Measurements from ENCODE around the gene PYDC1. TPM values are rescaled to one million over a fixed set of nuclear protein-coding genes. Genes with fewer than 3 reads are reported as not detected.
A peak's percentile ranks its signal among the peaks of the same experiment; 100 is the strongest.

PYDC1 gene
- not detected in 2 replicates for total RNA-seq (2021)
- not detected for Bru-seq, nascent RNA
- not detected for BruChase-seq, experiment 1, labeled RNA remaining after a 2-hour chase
- BruChase-seq, experiment 2, labeled RNA remaining after a 6-hour chase, result not detected
- long read RNA-seq, result 0 reads

DNA sequence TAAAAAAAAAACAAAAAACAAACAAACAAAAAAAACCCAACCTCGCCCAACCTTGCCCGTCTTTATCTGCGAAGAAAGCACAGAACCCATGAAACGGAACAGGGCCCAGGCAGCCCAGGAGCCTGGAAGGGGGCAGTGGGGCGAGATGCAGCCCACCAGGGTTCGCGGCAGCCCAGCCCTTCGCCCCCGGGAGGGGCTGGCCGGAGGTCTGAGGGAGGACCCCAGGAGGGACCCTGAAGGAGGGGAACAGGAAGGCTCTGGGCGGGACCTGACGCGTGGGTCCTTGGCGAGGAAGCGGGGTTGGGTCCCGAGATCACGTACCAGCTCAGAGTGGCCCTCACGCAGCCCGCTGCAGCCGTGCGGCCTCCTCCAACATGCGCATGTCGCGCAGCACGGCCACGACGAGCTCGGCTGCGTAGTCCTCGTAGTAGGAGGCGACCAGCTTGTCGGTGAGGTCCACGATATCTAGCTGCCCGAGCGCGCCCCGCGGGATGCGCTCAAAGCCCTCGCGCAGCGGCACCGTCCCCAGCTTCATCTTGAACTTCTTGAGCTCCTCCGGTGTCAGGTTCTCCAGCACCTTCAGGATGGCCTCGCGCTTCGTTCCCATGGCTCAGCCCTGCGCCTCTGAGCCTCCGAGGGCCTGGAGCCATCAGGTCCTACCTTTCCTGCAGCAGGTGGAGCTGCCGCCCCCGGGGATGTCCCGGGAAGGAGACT is at the start of gene PYDC1:
PYDC1 (minus strand) TSS at position 714 of the 714 bp plus-strand sequence; CDS start at position 607, 107 bp downstream.
- no peaks in the 10 kb centered on the region for H3K36me3 ChIP-seq (ENCODE audit: insufficient read depth, low read length, poor library complexity, severe bottlenecking)
- DNase-seq (ENCODE audit: low spot score), result no peak
- no TSS peak for BruUV-seq (replicated peaks)
- no peak for TF ChIP-seq EZH2 (IDR thresholded peaks at IDR 0.05; ENCODE audit: borderline replicate concordance, low read depth, low read length, poor library complexity, severe bottlenecking)
- TF ChIP-seq, protein P1, sequence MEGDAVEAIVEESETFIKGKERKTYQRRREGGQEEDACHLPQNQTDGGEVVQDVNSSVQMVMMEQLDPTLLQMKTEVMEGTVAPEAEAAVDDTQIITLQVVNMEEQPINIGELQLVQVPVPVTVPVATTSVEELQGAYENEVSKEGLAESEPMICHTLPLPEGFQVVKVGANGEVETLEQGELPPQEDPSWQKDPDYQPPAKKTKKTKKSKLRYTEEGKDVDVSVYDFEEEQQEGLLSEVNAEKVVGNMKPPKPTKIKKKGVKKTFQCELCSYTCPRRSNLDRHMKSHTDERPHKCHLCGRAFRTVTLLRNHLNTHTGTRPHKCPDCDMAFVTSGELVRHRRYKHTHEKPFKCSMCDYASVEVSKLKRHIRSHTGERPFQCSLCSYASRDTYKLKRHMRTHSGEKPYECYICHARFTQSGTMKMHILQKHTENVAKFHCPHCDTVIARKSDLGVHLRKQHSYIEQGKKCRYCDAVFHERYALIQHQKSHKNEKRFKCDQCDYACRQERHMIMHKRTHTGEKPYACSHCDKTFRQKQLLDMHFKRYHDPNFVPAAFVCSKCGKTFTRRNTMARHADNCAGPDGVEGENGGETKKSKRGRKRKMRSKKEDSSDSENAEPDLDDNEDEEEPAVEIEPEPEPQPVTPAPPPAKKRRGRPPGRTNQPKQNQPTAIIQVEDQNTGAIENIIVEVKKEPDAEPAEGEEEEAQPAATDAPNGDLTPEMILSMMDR (conservative IDR thresholded peaks at IDR 0.05; ENCODE audit: low read depth, low read length), result no peak
- H3K9me3 ChIP-seq (ENCODE audit: low read depth, low read length, poor library complexity, severe bottlenecking), result no peaks in the 10 kb centered on the region
- H3K4me1 ChIP-seq (ENCODE audit: insufficient read depth, low read length, poor library complexity, severe bottlenecking), result peaks cover 15% of the 10 kb centered on the region
- ChIA-PET POLR2A (ENCODE audit: low non-redundant PET) (no interaction called here), CTCF (interaction anchor here (0.5 kb wide), 1 partner anchor 652 kb away, joined by 3 read pairs; no protein-coding TSS in a partner anchor)
- no peak within 1 kb of the TSS for H3K27ac ChIP-seq (ENCODE audit: low read depth, low read length, poor library complexity, severe bottlenecking)
- peak within 1 kb of the TSS; percentile 41 for H3K4me3 ChIP-seq (ENCODE audit: low read depth, low read length, poor library complexity, severe bottlenecking)
- peaks cover 48% of the 10 kb centered on the region for H3K27me3 ChIP-seq (replicated peaks; ENCODE audit: insufficient read depth, low read depth, low read length, poor library complexity)
- intact Hi-C loops (cut with micrococcal nuclease; ENCODE audit: unreplicated experiment), result no loop called here

DNA sequence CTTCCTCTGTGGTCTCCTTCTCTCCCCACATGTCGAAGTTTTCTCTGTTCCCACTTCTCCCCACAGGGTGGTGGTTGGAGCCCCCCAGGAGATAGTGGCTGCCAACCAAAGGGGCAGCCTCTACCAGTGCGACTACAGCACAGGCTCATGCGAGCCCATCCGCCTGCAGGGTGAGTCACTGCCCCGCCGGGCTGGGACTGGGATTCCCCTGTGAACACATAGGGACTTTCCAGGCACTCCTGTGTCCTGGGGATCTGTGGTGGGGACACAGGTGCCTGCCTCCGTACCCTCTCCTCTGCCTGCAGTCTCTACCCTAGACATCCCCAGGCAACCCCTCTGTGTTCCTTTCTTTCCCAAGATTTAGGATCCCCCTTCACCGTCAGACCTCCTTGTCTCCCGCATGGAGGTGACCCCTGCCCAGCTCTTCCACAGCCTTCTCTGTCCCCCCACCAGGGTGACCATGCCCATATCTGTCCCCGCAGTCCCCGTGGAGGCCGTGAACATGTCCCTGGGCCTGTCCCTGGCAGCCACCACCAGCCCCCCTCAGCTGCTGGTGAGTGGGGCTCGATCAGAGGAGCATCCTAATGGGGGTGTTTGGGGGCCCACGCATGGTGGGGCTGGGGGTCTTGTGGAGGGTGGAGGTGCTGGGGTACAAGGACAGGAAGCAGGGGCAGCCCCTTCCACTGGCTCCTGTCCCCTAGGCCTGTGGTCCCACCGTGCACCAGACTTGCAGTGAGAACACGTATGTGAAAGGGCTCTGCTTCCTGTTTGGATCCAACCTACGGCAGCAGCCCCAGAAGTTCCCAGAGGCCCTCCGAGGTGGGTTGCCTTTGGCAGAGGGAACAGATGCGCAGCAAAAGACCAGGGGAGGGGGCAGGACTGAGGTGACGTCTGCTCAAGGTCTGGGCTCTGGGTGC is 48.7 kb upstream of the PYDC1 start:
- Histone ChIP-seq H3K9me3 (ENCODE audit: low read depth, low read length, poor library complexity, severe bottlenecking) (no peaks in the 10 kb centered on the region), H3K36me3 (ENCODE audit: insufficient read depth, low read length, poor library complexity, severe bottlenecking) (no peaks in the 10 kb centered on the region), H3K4me3 (ENCODE audit: low read depth, low read length, poor library complexity, severe bottlenecking) (no peak overlapping the region), H3K27ac (ENCODE audit: low read depth, low read length, poor library complexity, severe bottlenecking) (no peak overlapping the region), H3K4me1 (ENCODE audit: insufficient read depth, low read length, poor library complexity, severe bottlenecking) (no peaks in the 10 kb centered on the region), H3K27me3 (replicated peaks; ENCODE audit: insufficient read depth, low read depth, low read length, poor library complexity) (no peaks in the 10 kb centered on the region)
- TF ChIP-seq, protein P1 (conservative IDR thresholded peaks at IDR 0.05; ENCODE audit: low read depth, low read length), result no peak
- no peak for TF ChIP-seq EZH2 (IDR thresholded peaks at IDR 0.05; ENCODE audit: borderline replicate concordance, low read depth, low read length, poor library complexity, severe bottlenecking)
- BruUV-seq (replicated peaks), result no TSS peak
- ChIA-PET POLR2A (ENCODE audit: low non-redundant PET) (no interaction called here), CTCF (no interaction called here)
- peak; percentile 15 for DNase-seq (ENCODE audit: low spot score)
- intact Hi-C loops (cut with micrococcal nuclease; ENCODE audit: unreplicated experiment), result loop anchor here (10.0 kb wide), 1 partner anchor 69 kb away; no protein-coding TSS in a partner anchor

DNA sequence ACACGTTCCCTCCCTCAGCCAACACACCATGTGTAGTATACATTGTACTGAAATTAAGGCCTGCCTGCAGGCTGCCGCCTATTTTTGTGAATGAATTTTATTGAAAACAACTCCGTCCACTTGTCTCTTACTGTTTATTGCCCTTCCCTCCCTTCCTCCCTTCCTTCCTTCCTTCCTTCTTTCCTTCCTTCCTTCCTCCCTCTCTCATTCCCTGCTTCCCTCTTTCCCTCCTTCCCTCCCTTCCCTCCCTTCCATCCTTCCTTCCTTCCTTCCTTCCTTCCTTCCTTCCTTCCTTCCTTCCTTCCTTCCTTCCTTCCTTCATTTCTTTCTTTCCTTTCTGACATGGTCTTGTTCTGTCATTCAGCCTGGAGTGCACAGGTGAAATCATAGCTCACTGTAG is 45.1 kb upstream of the PYDC1 start:
- TF ChIP-seq EZH2 (IDR thresholded peaks at IDR 0.05; ENCODE audit: borderline replicate concordance, low read depth, low read length, poor library complexity, severe bottlenecking), result no peak
- TF ChIP-seq, protein P1 (conservative IDR thresholded peaks at IDR 0.05; ENCODE audit: low read depth, low read length), result no peak
- intact Hi-C loops (cut with micrococcal nuclease; ENCODE audit: unreplicated experiment), result loop anchor here (10.0 kb wide), 1 partner anchor 73 kb away; no protein-coding TSS in a partner anchor
- no peak overlapping the region for H3K27ac ChIP-seq (ENCODE audit: low read depth, low read length, poor library complexity, severe bottlenecking)
- no peaks in the 10 kb centered on the region for H3K4me1 ChIP-seq (ENCODE audit: insufficient read depth, low read length, poor library complexity, severe bottlenecking)
- CTCF ChIA-PET, result no interaction called here
- POLR2A ChIA-PET (ENCODE audit: low non-redundant PET), result no interaction called here
- no peaks in the 10 kb centered on the region for H3K27me3 ChIP-seq (replicated peaks; ENCODE audit: insufficient read depth, low read depth, low read length, poor library complexity)
- no peaks in the 10 kb centered on the region for H3K36me3 ChIP-seq (ENCODE audit: insufficient read depth, low read length, poor library complexity, severe bottlenecking)
- H3K4me3 ChIP-seq (ENCODE audit: low read depth, low read length, poor library complexity, severe bottlenecking), result no peak overlapping the region
- peak; percentile 21 for DNase-seq (ENCODE audit: low spot score)
- no TSS peak for BruUV-seq (replicated peaks)
- no peaks in the 10 kb centered on the region for H3K9me3 ChIP-seq (ENCODE audit: low read depth, low read length, poor library complexity, severe bottlenecking)

All from A673 (cell line).